Neutrophil (primary cell): ENCODE data around the gene CPNE6.

ENCODE experiments used
- H3K27ac ChIP-seq: fragments of 200-600 bp; sonication (generic); 2 replicates; pipeline ENCODE4 v1.5.1; 2016; ENCODE audit warnings: mild to moderate bottlenecking, moderate library complexity
- H3K27me3 ChIP-seq: fragments of 200-600 bp; sonication (generic); 2 replicates; pipeline ENCODE4 v1.6.0; 2016; ENCODE audit warnings: mild to moderate bottlenecking
- H3K36me3 ChIP-seq: fragments of 200-600 bp; sonication (generic); 2 replicates; pipeline ENCODE4 v1.5.1; 2017
- H3K4me1 ChIP-seq, 2 experiments: fragments of 200-600 bp in 1 of 2; sonication (generic) in 1 of 2; 1 replicate in 1 of 2; 2 replicates in 1 of 2; pipeline versions ENCODE4 v1.5.1 to v1.6.1; 2013 to 2016; ENCODE audit warnings: low read depth in 1 of 2, low read length in 1 of 2, mild to moderate bottlenecking in 1 of 2, moderate library complexity in 1 of 2; ENCODE audit not compliant: control insufficient read depth in 1 of 2, insufficient read depth in 1 of 2
- H3K4me3 ChIP-seq, 2 experiments: fragments of 200-600 bp in 1 of 2; sonication (generic) in 1 of 2; 1 replicate in 1 of 2; 2 replicates in 1 of 2; pipeline ENCODE4 v1.5.1; 2013 to 2016; ENCODE audit warnings: low read depth in 1 of 2, low read length in 1 of 2, mild to moderate bottlenecking in 1 of 2, moderate library complexity in 1 of 2
- H3K9me3 ChIP-seq: fragments of 200-600 bp; sonication (generic); 2 replicates; pipeline ENCODE4 v1.5.1; 2016
- TF ChIP-seq, protein P1 (sequence below): fragments of 200-600 bp; sonication (generic); IDR thresholded peaks from 2 replicates; pipeline ENCODE4 v1.5.1; 2016; ENCODE audit warnings: antibody characterized with exemption

The CPNE6 gene

DNA sequence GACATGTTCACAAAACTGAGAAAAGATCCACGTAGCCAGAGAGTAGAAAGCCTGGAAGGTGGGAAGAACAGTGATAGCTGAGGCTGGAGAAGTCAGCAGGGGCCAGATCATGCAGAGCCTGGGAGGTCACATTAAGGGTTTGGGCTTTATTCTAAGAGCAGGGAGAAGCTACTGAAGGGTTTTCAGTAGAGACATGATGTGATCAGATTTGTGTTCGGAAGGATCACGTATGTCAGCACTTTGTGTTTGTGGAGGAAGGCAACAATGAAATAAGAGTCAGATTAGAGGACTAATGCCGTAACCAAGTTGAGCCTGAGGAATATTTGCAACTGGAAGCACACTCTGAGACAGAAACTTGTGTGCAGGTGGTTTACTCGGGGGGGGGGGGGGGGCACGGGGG lies 18.5 kb downstream of the CPNE6 start:
- H3K36me3 ChIP-seq, result no peaks in the 10 kb centered on the region
- TF ChIP-seq, protein P1, sequence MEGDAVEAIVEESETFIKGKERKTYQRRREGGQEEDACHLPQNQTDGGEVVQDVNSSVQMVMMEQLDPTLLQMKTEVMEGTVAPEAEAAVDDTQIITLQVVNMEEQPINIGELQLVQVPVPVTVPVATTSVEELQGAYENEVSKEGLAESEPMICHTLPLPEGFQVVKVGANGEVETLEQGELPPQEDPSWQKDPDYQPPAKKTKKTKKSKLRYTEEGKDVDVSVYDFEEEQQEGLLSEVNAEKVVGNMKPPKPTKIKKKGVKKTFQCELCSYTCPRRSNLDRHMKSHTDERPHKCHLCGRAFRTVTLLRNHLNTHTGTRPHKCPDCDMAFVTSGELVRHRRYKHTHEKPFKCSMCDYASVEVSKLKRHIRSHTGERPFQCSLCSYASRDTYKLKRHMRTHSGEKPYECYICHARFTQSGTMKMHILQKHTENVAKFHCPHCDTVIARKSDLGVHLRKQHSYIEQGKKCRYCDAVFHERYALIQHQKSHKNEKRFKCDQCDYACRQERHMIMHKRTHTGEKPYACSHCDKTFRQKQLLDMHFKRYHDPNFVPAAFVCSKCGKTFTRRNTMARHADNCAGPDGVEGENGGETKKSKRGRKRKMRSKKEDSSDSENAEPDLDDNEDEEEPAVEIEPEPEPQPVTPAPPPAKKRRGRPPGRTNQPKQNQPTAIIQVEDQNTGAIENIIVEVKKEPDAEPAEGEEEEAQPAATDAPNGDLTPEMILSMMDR, result no peak
- H3K27ac ChIP-seq, result no peak overlapping the region
- no peak overlapping the region for H3K4me3 ChIP-seq
- no peaks in the 10 kb centered on the region for H3K9me3 ChIP-seq
- peaks cover 10 to 12% of the 10 kb centered on the region in 2 experiments for H3K4me1 ChIP-seq
- H3K27me3 ChIP-seq, result peaks cover 10% of the 10 kb centered on the region

DNA sequence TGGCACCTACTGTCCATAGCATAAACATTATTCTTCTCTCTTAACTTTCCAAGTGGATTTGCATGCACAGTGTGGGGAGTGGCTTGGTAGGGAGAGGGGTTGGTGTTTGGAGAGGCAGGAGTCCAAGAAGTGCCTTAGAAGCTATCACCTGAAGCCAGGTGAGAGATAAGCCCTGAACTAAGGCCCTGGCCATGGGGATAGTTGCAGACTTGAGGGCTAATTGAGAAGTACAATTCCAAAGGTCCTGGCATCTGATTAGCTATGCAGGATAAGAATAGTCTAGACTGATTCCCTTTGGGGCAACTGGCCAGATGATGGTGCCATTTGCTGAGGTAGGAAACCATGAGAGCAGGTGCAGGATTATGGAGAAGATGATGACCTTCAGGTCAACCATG lies 20.7 kb downstream of the CPNE6 start:
- peaks cover 11 to 14% of the 10 kb centered on the region in 2 experiments for H3K4me1 ChIP-seq
- peaks cover 29% of the 10 kb centered on the region for H3K27me3 ChIP-seq
- no peaks in the 10 kb centered on the region for H3K36me3 ChIP-seq
- H3K9me3 ChIP-seq, result no peaks in the 10 kb centered on the region
- H3K4me3 ChIP-seq, result no peak overlapping the region
- TF ChIP-seq, protein P1, result no peak
- no peak overlapping the region for H3K27ac ChIP-seq

DNA sequence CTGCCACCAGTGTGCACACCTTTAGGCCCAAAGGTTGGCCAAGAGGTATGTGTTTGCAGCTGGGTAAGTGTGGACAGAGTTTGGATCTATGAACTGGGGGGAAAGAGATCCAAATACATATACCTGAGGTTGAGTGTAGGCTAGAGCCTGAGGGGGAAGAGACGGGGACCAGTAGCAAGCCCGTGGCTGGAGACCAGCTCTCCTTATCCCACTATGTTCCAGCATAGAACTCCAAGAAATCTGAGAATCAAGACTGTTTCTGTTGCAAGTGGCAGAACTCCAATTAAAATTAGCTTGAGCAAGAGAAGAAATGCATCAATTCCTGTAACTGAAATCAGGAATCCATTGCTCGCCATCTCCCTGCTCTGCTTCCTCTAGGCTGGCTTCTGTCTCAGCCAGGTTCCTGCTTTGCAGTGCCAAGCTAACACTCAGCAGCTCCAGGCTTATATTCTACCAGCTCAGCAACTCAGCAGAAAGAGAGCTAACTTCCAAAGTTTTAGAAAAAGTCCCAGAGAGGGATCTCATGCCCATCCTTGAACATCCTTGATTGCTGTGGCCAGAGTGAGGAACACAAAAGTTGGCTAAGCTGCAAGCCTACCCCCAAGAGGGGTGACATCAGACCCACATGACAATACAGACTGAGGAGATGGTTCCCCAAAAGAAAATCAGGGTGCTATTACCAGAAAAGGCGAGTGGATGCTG lies 21.3 kb downstream of the CPNE6 start:
- TF ChIP-seq, protein P1, result no peak
- Histone ChIP-seq H3K9me3 (no peaks in the 10 kb centered on the region), H3K4me3 (no peak overlapping the region), H3K27me3 (peaks cover 34% of the 10 kb centered on the region), H3K27ac (no peak overlapping the region), H3K36me3 (no peaks in the 10 kb centered on the region), H3K4me1 (peaks cover 11 to 14% of the 10 kb centered on the region in 2 experiments)

DNA sequence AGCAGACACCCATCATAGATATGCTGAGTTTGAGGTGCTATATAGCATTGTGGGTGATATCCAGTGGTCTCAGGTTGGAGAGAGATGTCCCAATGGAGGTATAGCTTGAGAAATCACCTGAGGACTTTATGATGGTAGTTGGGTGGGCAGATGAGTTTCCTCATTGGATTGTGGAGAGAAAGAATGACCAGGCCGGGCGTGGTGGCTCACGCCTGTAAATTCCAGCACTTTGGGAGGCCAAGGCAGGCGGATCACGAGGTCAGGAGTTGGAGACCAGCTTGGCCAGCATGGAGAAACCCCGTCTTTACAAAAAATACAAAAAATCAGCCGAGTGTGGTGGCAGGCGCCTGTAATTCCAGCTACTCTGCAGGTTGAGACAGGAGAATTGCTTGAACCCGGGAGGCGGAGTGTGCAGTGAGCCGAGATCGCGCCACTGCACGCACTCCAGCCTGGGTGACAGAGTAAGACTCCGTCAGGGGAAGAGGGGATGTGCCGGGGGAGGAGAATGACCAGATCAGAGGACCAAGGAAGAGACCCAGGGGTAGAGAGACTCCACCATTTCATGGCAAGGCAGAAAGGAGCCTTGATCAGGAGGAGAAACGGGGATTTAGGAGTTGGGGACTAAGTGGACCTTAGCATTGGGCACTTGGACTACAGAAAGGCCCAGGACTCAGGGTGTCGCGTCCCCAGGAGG lies 22.0 kb downstream of the CPNE6 start:
- peak overlapping the region; percentile 74 to 99 for H3K4me3 ChIP-seq
- peak overlapping the region; percentile 81 for H3K27ac ChIP-seq
- no peaks in the 10 kb centered on the region for H3K9me3 ChIP-seq
- TF ChIP-seq, protein P1, result no peak
- peaks cover 38% of the 10 kb centered on the region for H3K27me3 ChIP-seq
- no peaks in the 10 kb centered on the region for H3K36me3 ChIP-seq
- H3K4me1 ChIP-seq, result peaks cover 11 to 14% of the 10 kb centered on the region in 2 experiments

DNA sequence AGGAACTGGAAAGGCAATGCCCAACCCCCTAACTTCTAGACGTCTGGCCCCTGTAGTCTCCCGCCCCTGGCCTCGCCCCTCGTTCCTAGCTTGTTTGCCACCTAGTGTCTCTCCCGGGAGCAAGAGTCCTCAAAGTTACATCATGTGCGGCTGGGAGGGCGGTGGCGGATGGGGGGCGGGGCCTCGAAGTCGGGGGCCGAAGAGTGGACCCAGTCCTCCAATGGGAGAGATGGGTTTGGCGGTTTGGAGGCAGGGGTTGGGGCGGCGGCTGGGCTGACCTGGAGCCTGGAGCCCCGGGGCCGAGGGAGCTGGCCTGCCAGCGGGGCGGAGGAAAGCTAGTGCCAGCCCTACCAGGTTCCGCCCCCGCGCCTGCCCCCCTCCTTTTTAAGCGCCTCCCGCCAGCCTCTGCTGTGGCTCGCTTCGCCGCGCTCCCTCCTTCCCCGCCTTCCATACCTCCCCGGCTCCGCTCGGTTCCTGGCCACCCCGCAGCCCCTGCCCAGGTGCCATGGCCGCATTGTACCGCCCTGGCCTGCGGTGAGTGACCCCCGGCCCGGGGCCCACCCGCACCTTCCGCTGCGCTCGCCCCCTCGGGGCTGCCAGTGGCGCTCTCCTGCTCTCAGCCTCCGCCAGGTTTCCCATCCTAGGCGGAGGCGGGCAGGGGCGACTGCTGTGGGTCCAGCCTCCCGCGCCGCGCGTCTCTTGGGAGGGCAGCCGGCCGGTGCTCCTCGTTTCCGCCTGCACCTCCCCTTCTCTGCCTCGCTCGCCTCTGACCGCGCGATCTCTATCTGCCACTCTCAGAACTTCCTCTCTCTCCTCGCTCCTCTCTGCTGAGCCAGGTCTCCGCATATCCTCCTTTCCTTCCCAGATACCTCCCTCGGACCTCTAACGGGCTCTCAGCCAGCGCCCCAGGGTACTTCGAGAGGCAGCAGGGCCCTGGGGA lies 22.8 kb downstream of the CPNE6 start, which contains the start of gene PCK2:
PCK2 (plus strand) TSS at position 411 of the 940 bp plus-strand sequence; CDS start at position 506, 95 bp downstream.
- no peaks in the 10 kb centered on the region for H3K36me3 ChIP-seq
- H3K27me3 ChIP-seq, result peaks cover 38% of the 10 kb centered on the region
- peaks cover 11 to 14% of the 10 kb centered on the region in 2 experiments for H3K4me1 ChIP-seq
- H3K27ac ChIP-seq, result peak within 1 kb of the TSS; percentile 81
- H3K9me3 ChIP-seq, result no peaks in the 10 kb centered on the region
- peak within 1 kb of the TSS; percentile 74 to 99 for H3K4me3 ChIP-seq
- TF ChIP-seq, protein P1, result peak; percentile 12
